Gastrocnemius medialis (tissue), 4 donors: ENCODE results near the gene KRTAP2-4. TPM values are rescaled to one million over a fixed set of nuclear protein-coding genes. Genes with fewer than 3 reads are reported as not detected.
"Not testable (repeated sequence)": the region's sequence is repeated elsewhere in the genome, so short reads cannot be mapped to it uniquely, and the experiment has no call there.

ENCODE experiments used
- ATAC-seq, 2 donors: fragments of 150-250 bp; one replicate each; pipeline ENCODE4 v1.9.1; 2016
- DNase-seq, 2 donors: peaks; one replicate each; pipeline ENCODE4 v3.0.0-alpha.2; 2019
- H3K27ac ChIP-seq, 4 donors: fragments of 200-600 bp; sonication (generic); 1 replicate in 1 of 4; 2 replicates in 3 of 4; pipeline ENCODE4 v1.5.1; 2016 to 2018; ENCODE audit warnings: mild to moderate bottlenecking in 2 of 4, moderate library complexity in 1 of 4
- H3K27me3 ChIP-seq, 3 donors: fragments of 200-600 bp; sonication (generic) in 2 of 3; 1 replicate in 1 of 3; 2 replicates in 2 of 3; pipeline versions ENCODE4 v1.5.1 to v1.6.0; 2016 to 2019; ENCODE audit warnings: mild to moderate bottlenecking in 1 of 3, moderate library complexity in 1 of 3
- H3K36me3 ChIP-seq, 2 donors: fragments of 200-600 bp; sonication (generic) in 1 of 2; one replicate each; pipeline ENCODE4 v1.5.1; 2017 to 2018
- H3K4me1 ChIP-seq, 2 donors: fragments of 200-600 bp; sonication (generic) in 1 of 2; one replicate each; pipeline ENCODE4 v1.5.1; 2016 to 2017; ENCODE audit warnings: mild to moderate bottlenecking in 2 of 2
- H3K4me3 ChIP-seq, 4 donors: fragments of 200-600 bp; sonication (generic) in 3 of 4; 1 replicate in 1 of 4; 2 replicates in 3 of 4; pipeline ENCODE4 v1.5.1; 2016 to 2019; ENCODE audit warnings: mild to moderate bottlenecking in 2 of 4
- H3K9me3 ChIP-seq, 3 donors: fragments of 200-600 bp; sonication (generic) in 2 of 3; 1 replicate in 1 of 3; 2 replicates in 2 of 3; pipeline ENCODE4 v1.5.1; 2016 to 2019
- POLR2A ChIP-seq, 2 donors: fragments of 450-650 bp; IDR thresholded peaks; one replicate each; pipeline ENCODE4 v1.6.1; 2017; ENCODE audit warnings: antibody characterized with exemption in 2 of 2, mild to moderate bottlenecking in 2 of 2, moderate library complexity in 2 of 2
- in situ Hi-C, 4 donors: fragments of 200-750 bp; cut with MboI; loops; one replicate each; pipeline versions ENCODE4 v1.15.0 to v1.8.0; 2017; ENCODE audit warnings: low sequenced_read_pairs in 4 of 4
- intact Hi-C: fragments of 100-400 bp; cut with DNase I; formaldehyde crosslinking; loops from one replicate; pipeline ENCODE4 v1.15.1; 2023; ENCODE audit warnings: low total_unique reads
- total RNA-seq, 4 donors: library from RNA; depleted of rRNA; stranded (reverse); fragments of >200 nt; gene quantifications; one replicate each; pipeline versions ENCODE4 v1.1.0 to v1.2.3, GENCODE V29; 2016
- TF ChIP-seq, protein P1 (sequence below), 5 experiments: fragments of 450-650 bp in 3 of 5; fragments of 200-600 bp in 2 of 5; sonication (generic) in 2 of 5; IDR thresholded peaks in 4 of 5; conservative IDR thresholded peaks in 1 of 5; 1 replicate in 4 of 5; 2 replicates in 1 of 5; pipeline ENCODE4 v1.5.1; 2016 to 2019; ENCODE audit warnings: antibody characterized with exemption in 5 of 5, mild to moderate bottlenecking in 3 of 5, moderate library complexity in 3 of 5

The KRTAP2-4 gene
- total RNA-seq, 4 donors from 2014 or later = not detected

GRCh38 chr17:41037853-41038350 lies 27.8 kb downstream of the KRTAP2-4 start:
- no peaks in the 10 kb centered on the region for H3K36me3 ChIP-seq
- in situ Hi-C loops (no loop called here), intact Hi-C loops (no loop called here)
- H3K9me3 ChIP-seq = no peaks in the 10 kb centered on the region
- H3K4me3 ChIP-seq = no peak overlapping the region
- DNase-seq = no peak
- H3K27ac ChIP-seq = no peak overlapping the region
- peaks cover 3 to 16% (median 4%) of the 10 kb centered on the region in 3 donors for H3K27me3 ChIP-seq
- TF ChIP-seq, protein P1, sequence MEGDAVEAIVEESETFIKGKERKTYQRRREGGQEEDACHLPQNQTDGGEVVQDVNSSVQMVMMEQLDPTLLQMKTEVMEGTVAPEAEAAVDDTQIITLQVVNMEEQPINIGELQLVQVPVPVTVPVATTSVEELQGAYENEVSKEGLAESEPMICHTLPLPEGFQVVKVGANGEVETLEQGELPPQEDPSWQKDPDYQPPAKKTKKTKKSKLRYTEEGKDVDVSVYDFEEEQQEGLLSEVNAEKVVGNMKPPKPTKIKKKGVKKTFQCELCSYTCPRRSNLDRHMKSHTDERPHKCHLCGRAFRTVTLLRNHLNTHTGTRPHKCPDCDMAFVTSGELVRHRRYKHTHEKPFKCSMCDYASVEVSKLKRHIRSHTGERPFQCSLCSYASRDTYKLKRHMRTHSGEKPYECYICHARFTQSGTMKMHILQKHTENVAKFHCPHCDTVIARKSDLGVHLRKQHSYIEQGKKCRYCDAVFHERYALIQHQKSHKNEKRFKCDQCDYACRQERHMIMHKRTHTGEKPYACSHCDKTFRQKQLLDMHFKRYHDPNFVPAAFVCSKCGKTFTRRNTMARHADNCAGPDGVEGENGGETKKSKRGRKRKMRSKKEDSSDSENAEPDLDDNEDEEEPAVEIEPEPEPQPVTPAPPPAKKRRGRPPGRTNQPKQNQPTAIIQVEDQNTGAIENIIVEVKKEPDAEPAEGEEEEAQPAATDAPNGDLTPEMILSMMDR (IDR thresholded peaks at IDR 0.05 in 4 of 5, conservative IDR thresholded peaks at IDR 0.05 in 1 of 5) = no peak
- no peak for TF ChIP-seq POLR2A (IDR thresholded peaks at IDR 0.05)
- ATAC-seq = no peak
- no peaks in the 10 kb centered on the region for H3K4me1 ChIP-seq

DNA sequence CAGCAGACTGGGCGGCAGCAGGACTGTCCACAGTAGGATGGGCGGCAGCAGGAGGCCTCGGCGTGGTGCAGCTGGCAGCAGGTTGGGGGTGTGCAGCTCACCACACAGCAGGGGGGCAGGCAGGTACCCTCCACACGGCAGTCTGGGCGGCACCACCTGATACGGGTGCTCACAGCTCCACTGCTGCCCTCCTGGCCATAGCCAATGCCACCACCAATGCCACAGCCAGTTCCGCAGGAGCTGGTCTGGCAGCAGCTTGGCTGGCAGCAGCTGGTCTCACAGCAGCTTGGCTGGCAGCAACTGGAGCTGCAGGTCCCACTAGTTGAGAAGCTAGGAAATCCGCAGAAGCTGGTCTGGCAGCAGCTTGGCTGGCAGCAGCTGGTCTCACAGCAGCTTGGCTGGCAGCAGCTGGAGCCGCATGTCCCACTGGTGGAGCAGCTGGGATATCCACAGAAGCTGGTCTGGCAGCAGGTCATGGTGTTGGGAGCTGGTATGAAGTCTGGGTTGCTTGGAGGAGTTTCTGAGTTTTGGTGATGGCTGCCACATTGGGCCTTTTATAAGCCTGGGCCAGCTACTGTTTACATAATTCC lies 31.2 kb downstream of the KRTAP2-4 start, which contains the start of gene KRTAP1-3:
Gene KRTAP1-3 (minus strand): TSS at position 529 of the 590 bp plus-strand sequence. CDS start 53 bp downstream, at position 476.
- ATAC-seq, H3K4me3 ChIP-seq, H3K27ac ChIP-seq, DNase-seq, intact Hi-C loops, in situ Hi-C loops, H3K9me3 ChIP-seq, H3K36me3 ChIP-seq, H3K4me1 ChIP-seq: not testable (repeated sequence)
- peaks cover 4 to 24% (median 9%) of the 10 kb centered on the region in 3 donors for H3K27me3 ChIP-seq

- Histone ChIP-seq H3K4me3 (no peak within 1 kb of the TSS), H3K36me3 (no peaks in the 10 kb centered on the region), H3K9me3 (no peaks in the 10 kb centered on the region), H3K27ac (no peak within 1 kb of the TSS), H3K27me3 (peaks cover 15 to 30% (median 15%) of the 10 kb centered on the region in 3 donors), H3K4me1 (no peaks in the 10 kb centered on the region)
- in situ Hi-C loops = no loop called here
- no peak for DNase-seq
- intact Hi-C loops = no loop called here
- ATAC-seq = no peak
- TF ChIP-seq POLR2A (IDR thresholded peaks at IDR 0.05) = no peak
- TF ChIP-seq, protein P1 (IDR thresholded peaks at IDR 0.05 in 4 of 5, conservative IDR thresholded peaks at IDR 0.05 in 1 of 5) = no peak
These were observed 35.9 kb downstream of the KRTAP2-4 start, which contains the start of gene KRTAP1-4 for GRCh38 chr17:41029633-41030245. Gene KRTAP1-4 (minus strand): TSS chr17:41030195. CDS start chr17:41030078, 117 bp downstream.

- peaks cover 15 to 27% (median 15%) of the 10 kb centered on the region in 3 donors for H3K27me3 ChIP-seq
- intact Hi-C loops (no loop called here), in situ Hi-C loops (no loop called here)
- H3K27ac ChIP-seq = no peak within 1 kb of the TSS
- no peak for TF ChIP-seq POLR2A (IDR thresholded peaks at IDR 0.05)
- TF ChIP-seq, protein P1 (IDR thresholded peaks at IDR 0.05 in 4 of 5, conservative IDR thresholded peaks at IDR 0.05 in 1 of 5) = no peak
- H3K4me1 ChIP-seq = no peaks in the 10 kb centered on the region
- no peak within 1 kb of the TSS for H3K4me3 ChIP-seq
- DNase-seq = no peak
- no peaks in the 10 kb centered on the region for H3K36me3 ChIP-seq
- no peaks in the 10 kb centered on the region for H3K9me3 ChIP-seq
- ATAC-seq = no peak
These were observed 38.8 kb downstream of the KRTAP2-4 start, which contains the start of gene KRTAP1-5 for GRCh38 chr17:41026715-41027471. Gene KRTAP1-5 (minus strand): TSS chr17:41027208. CDS start chr17:41027155, 53 bp downstream.

GRCh38 chr17:41024697-41025096 lies 41.0 kb downstream of the KRTAP2-4 start:
- intact Hi-C loops = no loop called here
- Histone ChIP-seq H3K27me3 (peaks cover 10 to 16% (median 13%) of the 10 kb centered on the region in 3 donors), H3K4me3 (no peak overlapping the region), H3K27ac (no peak overlapping the region), H3K4me1 (no peaks in the 10 kb centered on the region), H3K36me3 (no peaks in the 10 kb centered on the region), H3K9me3 (no peaks in the 10 kb centered on the region)
- no peak for TF ChIP-seq POLR2A (IDR thresholded peaks at IDR 0.05)
- TF ChIP-seq, protein P1 (IDR thresholded peaks at IDR 0.05 in 4 of 5, conservative IDR thresholded peaks at IDR 0.05 in 1 of 5) = no peak
- ATAC-seq (no peak), DNase-seq (no peak)
- in situ Hi-C loops = no loop called here
